Spinal cord (tissue), 10 donors: ENCODE measurements around the gene ALOX5AP. TPM values are rescaled to one million over a fixed set of nuclear protein-coding genes. Genes with fewer than 3 reads are reported as not detected.
A peak's percentile ranks its signal among the peaks of the same experiment; 100 is the strongest.

Experiments used
- DNase-seq, 6 donors: peaks; one replicate each; pipeline versions ENCODE4 v3.0.0 to v3.0.0-alpha.2; 2013 to 2015; ENCODE audit warnings: low spot score in 6 of 6, low read depth in 4 of 6
- H3K27ac ChIP-seq: one replicate; pipeline ENCODE4 v1.5.1; 2013; ENCODE audit warnings: low read depth, low read length, control low read depth
- H3K27me3 ChIP-seq: one replicate; pipeline ENCODE4 v1.6.1; 2013; ENCODE audit warnings: low read length; ENCODE audit not compliant: control insufficient read depth, insufficient read depth
- H3K36me3 ChIP-seq: one replicate; pipeline ENCODE4 v1.6.1; 2013; ENCODE audit warnings: low read length; ENCODE audit not compliant: control insufficient read depth, insufficient read depth
- H3K4me1 ChIP-seq: one replicate; pipeline ENCODE4 v1.6.1; 2013; ENCODE audit warnings: low read length; ENCODE audit not compliant: control insufficient read depth, insufficient read depth
- H3K4me3 ChIP-seq: one replicate; pipeline ENCODE4 v1.5.1; 2013; ENCODE audit warnings: low read depth, low read length, control low read depth
- H3K9me3 ChIP-seq: one replicate; pipeline ENCODE4 v1.6.1; 2013; ENCODE audit warnings: low read length; ENCODE audit not compliant: control insufficient read depth, insufficient read depth
- WGBS: methylation state at CpG from one replicate; pipeline ENCODE4 v1.1.5; 2013; ENCODE audit warnings: missing lambda C conversion rate; ENCODE audit not compliant: insufficient coverage; 5-methylcytosine and 5-hydroxymethylcytosine counted together
- polyA plus RNA-seq, 2 donors: library from polyadenylated mRNA; unstranded; fragments of 120-200 nt; gene quantifications; one replicate each; pipeline ENCODE4 v1.2.1, GENCODE V29; 2013; ENCODE audit not compliant: insufficient read length in 2 of 2
- total RNA-seq, 2 donors: library from RNA; depleted of rRNA in 1 of 2; stranded (reverse); fragments of 120-200 nt in 1 of 2; fragments of >200 nt in 1 of 2; gene quantifications; one replicate each; pipeline versions ENCODE4 v1.2.3 to v1.2.4, GENCODE V29; 2013 to 2014
- donor health status: healthy.

The ALOX5AP gene
- total and polyA plus RNA-seq, 4 donors: 9.6 to 23.1 (median 11.0) TPM

DNA sequence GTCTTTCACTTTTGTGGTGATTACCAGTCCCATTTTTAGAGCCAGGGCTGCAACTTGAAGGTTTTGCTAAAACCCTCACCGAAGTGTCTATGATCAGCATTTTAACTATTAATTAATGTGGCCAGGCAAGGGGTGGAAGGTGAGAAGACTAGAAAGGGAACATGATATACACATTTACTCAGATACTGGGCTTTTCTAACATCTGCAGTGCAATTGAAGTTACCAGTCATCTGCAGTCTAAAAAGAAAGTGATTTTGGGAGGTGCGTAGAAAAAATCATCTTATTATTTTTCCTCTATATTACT, 481 bp downstream of the ALOX5AP start:
- no CpG with 5 or more reads among the region's 2 CpGs for WGBS
- DNase-seq: no peak
- H3K9me3 ChIP-seq: no peaks in the 10 kb centered on the region
- H3K27ac ChIP-seq: no peak overlapping the region
- no peak overlapping the region for H3K4me3 ChIP-seq
- peaks cover 6% of the 10 kb centered on the region for H3K27me3 ChIP-seq
- no peaks in the 10 kb centered on the region for H3K36me3 ChIP-seq
- H3K4me1 ChIP-seq: peaks cover 24% of the 10 kb centered on the region

DNA sequence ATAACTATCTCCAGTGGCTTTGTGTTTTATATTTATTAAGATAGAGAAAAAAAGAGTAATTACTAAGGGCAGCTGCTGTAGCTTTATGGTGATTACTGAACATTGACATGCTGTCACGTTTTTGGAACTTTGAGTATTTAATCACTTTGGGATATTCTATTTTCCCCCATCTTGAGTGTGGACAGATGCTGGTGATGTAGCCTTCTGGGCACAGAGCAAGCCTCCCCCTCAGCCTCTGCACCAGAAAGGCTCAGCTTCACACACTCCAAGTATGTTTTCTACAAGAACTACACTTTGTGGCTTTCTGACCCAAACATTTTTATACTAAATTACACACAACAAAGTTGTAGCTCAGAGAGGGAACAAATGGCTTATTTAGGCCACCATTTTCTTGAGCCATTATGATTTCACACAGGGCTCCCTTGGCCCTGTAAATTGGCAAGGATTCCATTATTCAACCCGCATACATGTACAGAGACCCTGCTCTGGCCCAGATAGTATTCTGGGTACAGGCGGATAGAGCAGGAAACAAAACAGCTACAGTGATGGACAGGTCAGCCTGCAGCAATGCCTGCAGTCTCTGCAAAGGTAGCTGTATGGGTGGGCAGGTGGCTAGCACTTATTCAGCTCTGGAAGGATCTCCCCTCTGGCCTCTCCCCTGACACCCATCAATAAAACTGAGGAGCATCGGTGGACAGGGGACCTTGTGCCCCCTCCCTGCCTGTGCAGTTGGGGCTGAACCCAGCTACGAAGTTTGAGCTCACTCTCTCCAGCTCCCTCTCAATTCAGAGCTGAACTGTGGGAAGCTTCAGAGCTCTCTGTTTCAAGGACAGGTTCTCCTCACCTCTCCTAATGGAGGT, 1.3 kb downstream of the ALOX5AP start:
- peaks cover 15% of the 10 kb centered on the region for H3K4me1 ChIP-seq
- peaks cover 3% of the 10 kb centered on the region for H3K27me3 ChIP-seq
- DNase-seq: no peak
- no peak overlapping the region for H3K27ac ChIP-seq
- H3K4me3 ChIP-seq: no peak overlapping the region
- no peaks in the 10 kb centered on the region for H3K36me3 ChIP-seq
- H3K9me3 ChIP-seq: no peaks in the 10 kb centered on the region
- WGBS: 57% methylated on average over 5 of the region's 5 CpGs

DNA sequence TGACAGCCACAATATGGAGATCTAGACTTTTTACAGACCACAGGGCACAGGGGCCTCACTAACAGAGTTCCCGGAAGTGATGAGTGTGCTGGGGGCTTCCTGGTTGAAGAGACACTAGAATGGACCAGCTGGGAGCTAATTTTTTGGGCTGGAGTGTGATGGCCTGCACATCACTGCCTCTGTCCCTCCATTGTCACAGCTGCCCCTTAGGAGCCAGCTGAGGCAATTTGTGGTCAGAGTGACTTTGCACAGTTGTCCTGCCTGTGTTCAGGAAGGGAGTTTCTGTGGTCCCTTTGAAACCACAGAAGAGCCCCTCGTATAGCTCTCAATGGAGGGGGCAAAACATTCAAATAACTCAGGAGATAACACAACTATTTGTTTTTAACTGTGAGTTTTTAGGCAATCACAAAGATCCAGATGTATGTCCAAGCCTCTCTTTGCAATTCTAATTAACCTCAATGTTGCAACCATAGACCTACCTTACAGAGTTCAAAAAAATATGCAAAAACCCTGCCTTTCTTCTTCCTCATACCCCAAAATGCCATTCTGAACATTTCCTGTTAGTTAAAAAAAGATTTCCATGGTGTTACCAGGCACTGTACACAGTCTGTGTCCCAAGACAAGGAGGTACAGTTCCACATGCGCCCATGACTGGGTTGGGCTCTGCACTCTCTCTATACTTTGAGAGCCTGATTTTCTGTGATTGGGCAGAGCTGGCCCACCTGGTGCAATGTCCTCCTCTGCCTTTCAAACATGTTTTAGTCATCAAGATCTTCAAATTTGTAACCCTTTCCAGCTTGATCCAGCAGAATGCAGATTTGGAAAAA, 2.4 kb downstream of the ALOX5AP start:
- H3K9me3 ChIP-seq: no peaks in the 10 kb centered on the region
- no peaks in the 10 kb centered on the region for H3K27me3 ChIP-seq
- DNase-seq: no peak
- H3K4me1 ChIP-seq: peaks cover 9% of the 10 kb centered on the region
- no peak overlapping the region for H3K4me3 ChIP-seq
- WGBS: 87% methylated on average over 3 of the region's 3 CpGs
- H3K27ac ChIP-seq: no peak overlapping the region
- no peaks in the 10 kb centered on the region for H3K36me3 ChIP-seq

DNA sequence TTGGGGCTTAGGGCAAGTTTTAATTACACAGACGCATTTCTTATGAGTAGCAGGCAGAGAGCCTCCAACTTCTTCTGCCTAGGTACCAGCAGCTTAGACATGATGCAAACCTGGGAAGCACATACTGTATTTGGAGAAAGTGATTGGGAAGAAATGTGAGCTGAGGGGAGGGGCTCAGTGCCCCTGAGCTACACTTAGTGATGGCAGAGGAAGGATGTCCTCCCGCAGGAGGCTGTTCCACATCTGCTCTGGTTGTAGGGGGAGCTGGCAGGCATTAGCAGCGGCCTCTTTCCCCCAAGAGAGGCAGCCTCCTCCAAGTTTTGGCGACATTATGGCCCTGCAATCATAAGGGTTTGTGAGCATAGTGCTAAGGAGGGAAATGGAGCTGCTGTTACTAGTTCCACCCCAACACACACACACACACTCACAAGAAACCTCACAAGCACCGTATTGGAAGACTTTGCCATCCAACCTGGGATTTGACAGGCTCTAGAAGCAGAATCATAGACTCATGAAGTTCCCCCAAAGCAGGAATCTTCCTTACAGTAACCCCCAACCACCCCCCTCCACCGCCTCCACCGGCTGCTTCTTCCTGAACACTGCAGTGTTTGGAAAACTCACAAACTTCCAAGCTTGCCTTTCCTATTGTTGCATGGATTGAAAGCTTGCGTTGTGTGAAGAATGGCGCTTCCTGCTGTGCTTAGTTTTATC, 3.3 kb downstream of the ALOX5AP start:
- Histone ChIP-seq H3K27ac (no peak overlapping the region), H3K4me3 (no peak overlapping the region), H3K27me3 (no peaks in the 10 kb centered on the region), H3K36me3 (no peaks in the 10 kb centered on the region), H3K4me1 (peaks cover 8% of the 10 kb centered on the region), H3K9me3 (no peaks in the 10 kb centered on the region)
- DNase-seq: peak in 1 of 6 donors; percentile 61
- WGBS: 57% methylated on average over 3 of the region's 9 CpGs

DNA sequence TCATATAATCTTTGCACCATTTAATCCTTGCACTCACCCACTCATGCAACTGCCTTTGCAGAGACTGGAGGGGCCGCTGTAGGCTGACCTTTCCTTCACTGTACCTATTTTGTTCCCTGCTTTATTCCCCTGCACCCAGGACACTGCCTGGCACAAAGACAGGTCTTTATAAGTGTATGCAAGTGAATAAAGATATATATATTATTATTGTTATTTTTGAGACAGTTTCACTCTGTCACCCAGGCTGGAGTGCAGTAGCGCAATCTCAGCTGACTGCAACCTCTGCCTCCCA, 3.8 kb downstream of the ALOX5AP start:
- no peaks in the 10 kb centered on the region for H3K27me3 ChIP-seq
- no peaks in the 10 kb centered on the region for H3K9me3 ChIP-seq
- no peaks in the 10 kb centered on the region for H3K36me3 ChIP-seq
- no peak overlapping the region for H3K27ac ChIP-seq
- H3K4me1 ChIP-seq: peaks cover 3% of the 10 kb centered on the region
- no peak overlapping the region for H3K4me3 ChIP-seq
- no peak for DNase-seq
- WGBS: no CpG with 5 or more reads among the region's 2 CpGs

DNA sequence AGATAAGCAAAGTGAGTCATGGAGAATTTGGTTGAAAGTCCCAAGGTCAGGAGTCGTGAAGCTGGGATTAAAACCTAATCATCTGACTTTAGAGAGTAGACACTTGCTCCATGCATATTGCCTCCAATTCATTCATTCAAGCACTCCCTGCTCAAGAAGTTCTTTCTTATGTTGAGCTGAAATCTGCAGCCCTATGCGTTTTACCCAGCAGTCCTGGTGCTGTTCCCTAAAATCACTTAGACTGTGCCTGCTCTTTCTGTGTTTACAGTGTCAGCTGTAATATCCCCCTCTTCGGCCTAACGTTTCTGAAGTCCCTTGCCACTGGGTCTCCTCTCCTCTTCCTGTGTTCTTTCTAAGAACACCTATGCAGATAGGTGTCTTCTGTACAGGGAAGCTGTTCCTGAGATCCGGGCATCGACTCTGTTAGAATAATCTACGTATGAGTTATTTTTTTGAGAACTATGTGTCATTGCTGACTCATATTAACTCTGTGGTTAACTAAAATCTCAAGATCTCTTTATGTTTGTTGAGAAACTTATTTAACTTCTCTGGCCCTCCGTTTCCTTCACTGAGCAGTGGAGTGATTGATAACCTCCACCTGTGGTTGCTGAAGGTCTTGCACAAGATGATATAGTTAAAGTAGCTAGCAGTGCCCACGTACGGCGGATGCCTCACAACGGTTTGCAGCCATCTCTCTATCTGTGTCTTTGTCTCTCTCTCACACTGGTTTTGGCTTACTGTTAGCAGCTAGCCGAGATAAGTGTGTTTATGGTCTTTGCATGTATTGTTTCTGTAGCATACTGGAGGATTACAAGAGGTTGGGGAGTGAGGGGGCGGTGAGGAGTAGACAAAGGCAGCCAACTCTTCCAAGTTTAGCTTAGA, 4.7 kb downstream of the ALOX5AP start:
- Histone ChIP-seq H3K4me3 (no peak overlapping the region), H3K27ac (no peak overlapping the region), H3K27me3 (no peaks in the 10 kb centered on the region), H3K4me1 (peaks cover 3% of the 10 kb centered on the region), H3K36me3 (no peaks in the 10 kb centered on the region), H3K9me3 (no peaks in the 10 kb centered on the region)
- WGBS: 84% methylated on average over 3 of the region's 14 CpGs
- no peak for DNase-seq

DNA sequence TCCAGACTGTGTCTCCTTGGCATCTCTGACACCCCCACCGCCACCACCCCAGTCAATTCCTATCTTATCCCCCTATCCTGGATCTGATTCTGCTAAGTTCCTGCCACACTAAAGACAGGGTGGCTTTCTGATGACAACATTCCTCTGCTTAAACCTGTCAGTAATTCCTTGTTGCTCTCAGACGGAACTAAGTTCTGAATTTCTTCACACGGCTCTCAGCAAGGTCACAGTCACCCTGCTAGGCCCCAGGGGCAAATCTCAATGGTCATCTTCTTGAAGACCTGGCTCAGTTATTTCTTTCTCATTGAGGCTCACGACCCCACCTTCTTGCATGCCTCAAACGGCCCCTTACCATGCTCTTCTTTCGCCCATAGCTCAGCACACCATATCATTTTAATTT, 7.6 kb downstream of the ALOX5AP start:
- Histone ChIP-seq H3K27ac (no peak overlapping the region), H3K27me3 (no peaks in the 10 kb centered on the region), H3K4me3 (no peak overlapping the region), H3K9me3 (no peaks in the 10 kb centered on the region), H3K36me3 (no peaks in the 10 kb centered on the region), H3K4me1 (peaks cover 3% of the 10 kb centered on the region)
- DNase-seq: no peak
- WGBS: 80% methylated on average over 4 of the region's 6 CpGs

DNA sequence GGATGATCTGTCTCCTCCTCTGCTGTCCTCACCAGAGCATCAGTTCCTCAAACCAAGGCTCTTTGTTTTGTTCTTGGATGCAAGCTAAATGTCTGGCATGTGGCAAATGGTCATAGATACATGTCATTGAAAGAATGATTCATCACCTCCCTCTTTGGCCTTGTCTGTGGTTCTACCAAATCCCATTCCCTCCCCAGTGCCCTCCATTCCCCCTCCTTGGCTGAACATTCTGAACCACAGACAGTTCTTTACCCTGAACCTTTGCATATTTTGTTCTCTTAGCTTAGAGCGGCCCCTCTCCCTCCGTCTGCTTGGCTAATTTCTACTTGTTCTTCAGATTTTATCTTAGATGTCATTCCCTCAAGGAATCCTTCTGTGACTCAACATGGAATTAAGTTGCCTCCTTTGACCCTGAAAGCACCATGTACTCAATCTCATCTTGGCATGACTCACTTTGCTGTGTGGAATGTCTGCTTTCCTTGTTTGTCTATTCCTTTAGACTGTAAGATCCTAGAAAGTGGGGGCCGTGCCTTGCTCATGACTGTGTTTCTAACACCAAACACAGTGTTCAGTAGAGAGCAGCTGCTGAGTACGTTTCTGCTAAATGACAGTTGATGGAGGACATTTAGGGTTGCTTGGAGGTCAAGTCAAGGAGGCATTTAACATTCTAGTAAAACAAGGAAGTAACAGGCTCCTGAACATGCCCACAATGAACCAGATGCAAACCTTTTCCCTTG, 8.1 kb downstream of the ALOX5AP start:
- Histone ChIP-seq H3K36me3 (no peaks in the 10 kb centered on the region), H3K4me3 (no peak overlapping the region), H3K27ac (no peak overlapping the region), H3K4me1 (peaks cover 3% of the 10 kb centered on the region), H3K9me3 (no peaks in the 10 kb centered on the region), H3K27me3 (no peaks in the 10 kb centered on the region)
- WGBS: 83% methylated on average over 2 of the region's 4 CpGs
- no peak for DNase-seq
